Breast epithelium (tissue), 4 donors: ENCODE data around the gene CYP2C8. TPM values are rescaled to one million over a fixed set of nuclear protein-coding genes. Genes with fewer than 3 reads are reported as not detected.

Source experiments
- DNase-seq, 2 donors: peaks; one replicate each; pipeline ENCODE4 v3.0.0-alpha.2; 2019; ENCODE audit warnings: low spot score in 2 of 2
- H3K27ac ChIP-seq, 2 donors: fragments of 200-600 bp; sonication (generic) in 1 of 2; one replicate each; pipeline ENCODE4 v1.5.1; 2016 to 2019; ENCODE audit warnings: mild to moderate bottlenecking in 1 of 2
- H3K27me3 ChIP-seq, 2 donors: fragments of 200-600 bp; sonication (generic) in 1 of 2; one replicate each; pipeline versions ENCODE4 v1.5.1 to v1.6.0; 2017 to 2019; ENCODE audit warnings: control low read depth in 1 of 2, mild to moderate bottlenecking in 1 of 2
- H3K36me3 ChIP-seq: fragments of 200-600 bp; one replicate; pipeline ENCODE4 v1.5.1; 2019
- H3K4me1 ChIP-seq, 2 donors: fragments of 200-600 bp; sonication (generic); one replicate each; pipeline ENCODE4 v1.5.1; 2016 to 2019; ENCODE audit warnings: control low read depth in 1 of 2
- H3K4me3 ChIP-seq, 3 donors: fragments of 200-600 bp; sonication (generic); 1 replicate in 2 of 3; 2 replicates in 1 of 3; pipeline ENCODE4 v1.5.1; 2016 to 2019; ENCODE audit warnings: mild to moderate bottlenecking in 3 of 3, moderate library complexity in 2 of 3
- H3K9me3 ChIP-seq, 2 donors: fragments of 200-600 bp; sonication (generic) in 1 of 2; one replicate each; pipeline ENCODE4 v1.5.1; 2016 to 2019; ENCODE audit warnings: control low read depth in 1 of 2
- CTCF ChIP-seq, 3 donors: fragments of 450-650 bp; IDR thresholded peaks; one replicate each; pipeline ENCODE4 v1.5.1; 2016 to 2017; ENCODE audit warnings: antibody characterized with exemption in 3 of 3, mild to moderate bottlenecking in 3 of 3, moderate library complexity in 3 of 3
- POLR2A ChIP-seq: fragments of 450-650 bp; IDR thresholded peaks from one replicate; pipeline ENCODE4 v1.6.1; 2016; ENCODE audit warnings: antibody characterized with exemption, mild to moderate bottlenecking, moderate library complexity
- POLR2AphosphoS5 ChIP-seq, 3 donors: sonication (generic); formaldehyde crosslinking; IDR thresholded peaks; one replicate each; pipeline ENCODE4 v1.6.1; 2017; ENCODE audit warnings: antibody characterized with exemption in 3 of 3
- intact Hi-C: fragments of 100-400 bp; cut with DNase I; formaldehyde crosslinking; loops from one replicate; pipeline ENCODE4 v1.15.1; 2023; ENCODE audit warnings: low total_unique reads
- total RNA-seq, 3 donors: library from RNA; depleted of rRNA; stranded (reverse); fragments of >200 nt; gene quantifications; one replicate each; pipeline ENCODE4 v1.1.0, GENCODE V29; 2016

Gene CYP2C8
- total RNA-seq, 3 donors from 2014 or later = 0.16 to 1.3 (median 0.73) TPM

GRCh38 chr10:95039281-95039680 lies 30.0 kb downstream of the CYP2C8 start:
- H3K27ac ChIP-seq = no peak overlapping the region
- H3K4me3 ChIP-seq = no peak overlapping the region
- H3K4me1 ChIP-seq = no peaks in the 10 kb centered on the region
- intact Hi-C loops = no loop called here
- H3K27me3 ChIP-seq = no peaks in the 10 kb centered on the region
- TF ChIP-seq POLR2AphosphoS5 (IDR thresholded peaks at IDR 0.05) = no peak
- no peaks in the 10 kb centered on the region for H3K36me3 ChIP-seq
- no peak for DNase-seq
- H3K9me3 ChIP-seq = no peaks in the 10 kb centered on the region

GRCh38 chr10:95035332-95036295 lies 33.7 kb downstream of the CYP2C8 start:
- intact Hi-C loops = no loop called here
- H3K4me3 ChIP-seq = no peak overlapping the region
- no peaks in the 10 kb centered on the region for H3K4me1 ChIP-seq
- H3K27ac ChIP-seq = no peak overlapping the region
- no peak for DNase-seq
- TF ChIP-seq POLR2AphosphoS5 (IDR thresholded peaks at IDR 0.05) (no peak), CTCF (IDR thresholded peaks at IDR 0.05) (no peak), POLR2A (no peak)
- H3K9me3 ChIP-seq = no peaks in the 10 kb centered on the region
- no peaks in the 10 kb centered on the region for H3K27me3 ChIP-seq
- H3K36me3 ChIP-seq = no peaks in the 10 kb centered on the region

- intact Hi-C loops = no loop called here
- no peaks in the 10 kb centered on the region for H3K27me3 ChIP-seq
- H3K27ac ChIP-seq = no peak overlapping the region
- no peaks in the 10 kb centered on the region for H3K4me1 ChIP-seq
- no peaks in the 10 kb centered on the region for H3K9me3 ChIP-seq
- no peak for TF ChIP-seq CTCF (IDR thresholded peaks at IDR 0.05)
- TF ChIP-seq POLR2AphosphoS5 (IDR thresholded peaks at IDR 0.05) = no peak
- no peak for TF ChIP-seq POLR2A
- no peak for DNase-seq
- no peak overlapping the region for H3K4me3 ChIP-seq
- no peaks in the 10 kb centered on the region for H3K36me3 ChIP-seq
Measured at GRCh38 chr10:95034401-95034800, 34.9 kb downstream of the CYP2C8 start.

- DNase-seq = no peak
- Histone ChIP-seq H3K36me3 (no peaks in the 10 kb centered on the region), H3K4me1 (no peaks in the 10 kb centered on the region), H3K27ac (no peak overlapping the region), H3K4me3 (no peak overlapping the region), H3K27me3 (no peaks in the 10 kb centered on the region), H3K9me3 (no peaks in the 10 kb centered on the region)
- intact Hi-C loops = no loop called here
- TF ChIP-seq POLR2AphosphoS5 (IDR thresholded peaks at IDR 0.05) (no peak), POLR2A (no peak), CTCF (IDR thresholded peaks at IDR 0.05) (no peak)
Measured at GRCh38 chr10:95031656-95032055, 37.6 kb downstream of the CYP2C8 start.

GRCh38 chr10:95026461-95026860 lies 42.8 kb downstream of the CYP2C8 start:
- Histone ChIP-seq H3K36me3 (no peaks in the 10 kb centered on the region), H3K9me3 (peaks cover 0 to 3% of the 10 kb centered on the region in 2 donors), H3K27ac (no peak overlapping the region), H3K4me3 (no peak overlapping the region), H3K27me3 (no peaks in the 10 kb centered on the region), H3K4me1 (no peaks in the 10 kb centered on the region)
- intact Hi-C loops = no loop called here
- TF ChIP-seq POLR2A (no peak), POLR2AphosphoS5 (IDR thresholded peaks at IDR 0.05) (no peak), CTCF (IDR thresholded peaks at IDR 0.05) (no peak)
- no peak for DNase-seq
